GM18507 (cell line): ENCODE results near the gene SEM1.
A peak's percentile ranks its signal among the peaks of the same experiment; 100 is the strongest.
"Not testable (repeated sequence)": the region's sequence is repeated elsewhere in the genome, so short reads cannot be mapped to it uniquely, and the experiment has no call there.

Experiments
- DNase-seq: peaks from one replicate; pipeline ENCODE4 v3.0.0; 2011; ENCODE audit warnings: low read depth; ENCODE audit not compliant: insufficient read length; ENCODE audit errors: extremely low spot score
- FAIRE-seq: peaks from 2 replicates; lab custom pipeline; 2011; peaks lifted over from hg19 to GRCh38; lab: Jason Lieb, UNC

SEM1 gene

GRCh38 chr7:96709381-96710228 is at the start of gene SEM1:
SEM1 (minus strand) TSS chr7:96709846; CDS start chr7:96709763, 83 bp downstream.
- FAIRE-seq (peak; percentile 88), DNase-seq (peak; percentile 29)

- FAIRE-seq, DNase-seq: not testable (repeated sequence)
Observed at GRCh38 chr7:96757880-96758279, 48.2 kb upstream of the SEM1 start.

- FAIRE-seq, result no peak
- no peak for DNase-seq
Observed at GRCh38 chr7:96747418-96747940, 37.8 kb upstream of the SEM1 start.

- FAIRE-seq, result no peak
- no peak for DNase-seq
Observed at GRCh38 chr7:96740130-96740529, 30.5 kb upstream of the SEM1 start.

GRCh38 chr7:96739609-96740008 is 30.0 kb upstream of the SEM1 start:
- DNase-seq (no peak), FAIRE-seq (no peak)

GRCh38 chr7:96739167-96739566 is 29.5 kb upstream of the SEM1 start:
- no peak for FAIRE-seq
- no peak for DNase-seq

- DNase-seq, result no peak
- FAIRE-seq, result no peak
Observed at GRCh38 chr7:96738705-96739104, 29.1 kb upstream of the SEM1 start.

GRCh38 chr7:96737545-96738050 is 28.0 kb upstream of the SEM1 start:
- FAIRE-seq (no peak), DNase-seq (no peak)

GRCh38 chr7:96734343-96734742 is 24.7 kb upstream of the SEM1 start:
- no peak for FAIRE-seq
- DNase-seq, result no peak

GRCh38 chr7:96729820-96730219 is 20.2 kb upstream of the SEM1 start:
- DNase-seq (no peak), FAIRE-seq (no peak)

GRCh38 chr7:96728139-96728538 is 18.5 kb upstream of the SEM1 start:
- FAIRE-seq (no peak), DNase-seq (no peak)

GRCh38 chr7:96727534-96728088 is 18.0 kb upstream of the SEM1 start:
- FAIRE-seq (no peak), DNase-seq (no peak)

- FAIRE-seq (no peak), DNase-seq (no peak)
Observed at GRCh38 chr7:96723622-96724021, 14.0 kb upstream of the SEM1 start.

GRCh38 chr7:96722928-96723327 is 13.3 kb upstream of the SEM1 start:
- DNase-seq, FAIRE-seq: not testable (repeated sequence)

GRCh38 chr7:96720843-96721242 is 11.2 kb upstream of the SEM1 start:
- FAIRE-seq, result no peak
- no peak for DNase-seq

- DNase-seq, result no peak
- no peak for FAIRE-seq
Observed at GRCh38 chr7:96719164-96719563, 9.5 kb upstream of the SEM1 start.

GRCh38 chr7:96718107-96719003 is 8.7 kb upstream of the SEM1 start:
- no peak for FAIRE-seq
- no peak for DNase-seq

- FAIRE-seq, result no peak
- DNase-seq, result no peak
Observed at GRCh38 chr7:96713037-96713436, 3.4 kb upstream of the SEM1 start.

GRCh38 chr7:96710544-96710943 is 898 bp upstream of the SEM1 start:
- FAIRE-seq (peak; percentile 41), DNase-seq (no peak)

GRCh38 chr7:96708872-96709271 is 774 bp downstream of the SEM1 start:
- DNase-seq, result no peak
- FAIRE-seq, result no peak
